NB4 (cell line): ENCODE data around the gene UGT1A3.

Experiments used
- DNase-seq: peaks from one replicate; pipeline ENCODE4 v3.0.0; 2010; ENCODE audit warnings: low read depth
- H3K4me3 ChIP-seq: one replicate; pipeline ENCODE4 v1.5.1; 2011; ENCODE audit warnings: mild to moderate bottlenecking, low read depth, low read length, moderate library complexity
- MYC ChIP-seq: IDR thresholded peaks from 2 replicates; pipeline ENCODE4 v1.6.1; 2011; ENCODE audit warnings: low read depth, low read length
- POLR2A ChIP-seq: IDR thresholded peaks from 2 replicates; pipeline ENCODE4 v1.6.1; 2011; ENCODE audit warnings: mild to moderate bottlenecking; ENCODE audit not compliant: insufficient read length; ENCODE audit errors: extremely low read depth
- TF ChIP-seq, protein P1 (sequence below): IDR thresholded peaks from one replicate; pipeline ENCODE4 v1.5.1; 2012; ENCODE audit warnings: low read depth, low read length
- TF ChIP-seq, protein P2 (sequence below): IDR thresholded peaks from 2 replicates; pipeline ENCODE4 v1.6.1; 2011; ENCODE audit warnings: low read depth, low read length

UGT1A3 gene

DNA sequence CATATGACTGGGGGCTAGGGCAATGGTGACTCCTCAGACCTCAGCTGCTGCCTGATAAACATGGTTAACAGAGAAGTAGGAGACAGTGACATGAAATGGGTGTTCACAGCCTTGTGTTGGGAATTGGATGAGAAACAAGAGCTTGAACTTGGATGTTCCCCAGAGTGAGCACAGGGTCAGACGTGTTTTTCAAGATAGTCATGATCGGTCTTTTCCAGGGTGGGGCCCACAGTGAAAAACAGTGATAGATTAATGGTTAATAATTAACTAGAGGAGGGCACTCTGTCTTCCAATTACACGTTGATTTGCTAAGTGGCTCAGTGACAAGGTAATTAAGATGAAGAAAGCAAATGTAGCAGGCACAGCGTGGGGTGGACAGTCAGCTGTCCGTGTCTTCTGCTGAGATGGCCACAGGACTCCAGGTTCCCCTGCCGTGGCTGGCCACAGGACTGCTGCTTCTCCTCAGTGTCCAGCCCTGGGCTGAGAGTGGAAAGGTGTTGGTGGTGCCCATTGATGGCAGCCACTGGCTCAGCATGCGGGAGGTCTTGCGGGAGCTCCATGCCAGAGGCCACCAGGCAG lies at the start of gene UGT1A3:
Gene UGT1A3 (plus strand): TSS at position 320 of the 579 bp plus-strand sequence. CDS start 85 bp downstream, at position 405.
- DNase-seq, result no peak
- TF ChIP-seq POLR2A (no peak), MYC (no peak)
- TF ChIP-seq, protein P1, sequence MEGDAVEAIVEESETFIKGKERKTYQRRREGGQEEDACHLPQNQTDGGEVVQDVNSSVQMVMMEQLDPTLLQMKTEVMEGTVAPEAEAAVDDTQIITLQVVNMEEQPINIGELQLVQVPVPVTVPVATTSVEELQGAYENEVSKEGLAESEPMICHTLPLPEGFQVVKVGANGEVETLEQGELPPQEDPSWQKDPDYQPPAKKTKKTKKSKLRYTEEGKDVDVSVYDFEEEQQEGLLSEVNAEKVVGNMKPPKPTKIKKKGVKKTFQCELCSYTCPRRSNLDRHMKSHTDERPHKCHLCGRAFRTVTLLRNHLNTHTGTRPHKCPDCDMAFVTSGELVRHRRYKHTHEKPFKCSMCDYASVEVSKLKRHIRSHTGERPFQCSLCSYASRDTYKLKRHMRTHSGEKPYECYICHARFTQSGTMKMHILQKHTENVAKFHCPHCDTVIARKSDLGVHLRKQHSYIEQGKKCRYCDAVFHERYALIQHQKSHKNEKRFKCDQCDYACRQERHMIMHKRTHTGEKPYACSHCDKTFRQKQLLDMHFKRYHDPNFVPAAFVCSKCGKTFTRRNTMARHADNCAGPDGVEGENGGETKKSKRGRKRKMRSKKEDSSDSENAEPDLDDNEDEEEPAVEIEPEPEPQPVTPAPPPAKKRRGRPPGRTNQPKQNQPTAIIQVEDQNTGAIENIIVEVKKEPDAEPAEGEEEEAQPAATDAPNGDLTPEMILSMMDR, result no peak
- TF ChIP-seq, protein P2, sequence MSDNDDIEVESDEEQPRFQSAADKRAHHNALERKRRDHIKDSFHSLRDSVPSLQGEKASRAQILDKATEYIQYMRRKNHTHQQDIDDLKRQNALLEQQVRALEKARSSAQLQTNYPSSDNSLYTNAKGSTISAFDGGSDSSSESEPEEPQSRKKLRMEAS, result no peak
- no peak within 1 kb of the TSS for H3K4me3 ChIP-seq

- DNase-seq, result no peak
- TF ChIP-seq MYC (no peak), POLR2A (no peak)
- TF ChIP-seq, protein P1, result no peak
- TF ChIP-seq, protein P2, result no peak
- no peak overlapping the region for H3K4me3 ChIP-seq
These were observed 49.6 kb upstream of the UGT1A3 start for GRCh38 chr2:233679196-233679595.

GRCh38 chr2:233680361-233681045 lies 48.3 kb upstream of the UGT1A3 start:
- TF ChIP-seq MYC, result no peak
- TF ChIP-seq, protein P2, result no peak
- TF ChIP-seq, protein P1, result no peak
- TF ChIP-seq POLR2A, result no peak
- H3K4me3 ChIP-seq, result no peak overlapping the region
- DNase-seq, result no peak

DNA sequence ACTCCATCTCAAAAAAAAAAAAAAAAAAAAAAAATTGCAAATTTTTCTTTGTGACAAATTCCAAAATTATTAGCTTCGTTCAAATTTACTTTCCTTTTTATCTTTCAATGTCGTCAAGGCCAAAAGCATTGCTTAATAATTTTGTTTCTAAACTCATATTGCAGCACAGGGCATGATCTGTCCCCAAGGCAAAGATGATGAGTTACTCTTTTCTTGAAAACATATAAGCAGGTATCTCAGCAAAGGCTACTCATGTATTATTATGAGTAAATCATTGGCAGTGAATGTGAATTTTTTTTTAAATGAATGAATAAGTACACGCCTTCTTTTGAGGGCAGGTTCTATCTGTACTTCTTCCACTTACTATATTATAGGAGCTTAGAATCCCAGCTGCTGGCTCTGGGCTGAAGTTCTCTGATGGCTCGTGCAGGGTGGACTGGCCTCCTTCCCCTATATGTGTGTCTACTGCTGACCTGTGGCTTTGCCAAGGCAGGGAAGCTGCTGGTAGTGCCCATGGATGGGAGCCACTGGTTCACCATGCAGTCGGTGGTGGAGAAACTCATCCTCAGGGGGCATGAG lies 47.2 kb upstream of the UGT1A3 start, which contains the start of gene UGT1A7:
Gene UGT1A7 (plus strand): TSS at position 381 of the 579 bp plus-strand sequence. CDS start 37 bp downstream, at position 418.
- TF ChIP-seq MYC, result no peak
- TF ChIP-seq, protein P2, result no peak
- TF ChIP-seq, protein P1, result no peak
- no peak for TF ChIP-seq POLR2A
- H3K4me3 ChIP-seq, result no peak within 1 kb of the TSS
- no peak for DNase-seq

GRCh38 chr2:233684640-233685039 lies 44.2 kb upstream of the UGT1A3 start:
- TF ChIP-seq, protein P1, result no peak
- no peak for TF ChIP-seq POLR2A
- no peak overlapping the region for H3K4me3 ChIP-seq
- no peak for DNase-seq

DNA sequence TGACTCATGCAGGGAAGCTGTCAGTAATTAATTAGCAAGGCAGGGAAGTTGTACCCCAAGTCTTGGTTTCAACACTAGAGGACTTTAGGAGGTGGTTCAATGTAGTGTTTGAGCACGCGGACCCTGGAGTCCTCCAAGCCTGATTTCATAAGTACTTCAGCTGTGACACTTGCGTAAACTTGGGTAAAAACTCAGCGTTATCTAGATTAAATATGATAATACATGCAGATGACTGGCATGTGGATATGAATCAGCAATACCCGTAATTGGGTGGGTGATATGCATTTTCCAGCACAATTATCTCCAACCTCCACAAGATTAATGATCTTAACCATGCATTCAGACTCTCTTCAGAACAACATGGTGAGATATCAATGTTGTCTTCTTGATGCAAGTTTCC lies 41.9 kb upstream of the UGT1A3 start:
- DNase-seq, result peak; percentile 44
- TF ChIP-seq, protein P2, result no peak
- TF ChIP-seq MYC (no peak), POLR2A (no peak)

More for the DNA sequence above, 41.9 kb upstream of the UGT1A3 start:
- no peak overlapping the region for H3K4me3 ChIP-seq
